Keratinocyte (primary cell): ENCODE data around the gene TOX2. TPM values are rescaled to one million over a fixed set of nuclear protein-coding genes. Genes with fewer than 3 reads are reported as not detected.

Experiments
- DNase-seq: peaks from one replicate; pipeline ENCODE4 v3.0.0-alpha.2; 2011; ENCODE audit warnings: low read depth, missing footprints, low spot score
- FAIRE-seq: peaks from 2 replicates; lab custom pipeline; 2011; peaks lifted over from hg19 to GRCh38; lab: Jason Lieb, UNC
- H2AFZ ChIP-seq: 2 replicates; pipeline ENCODE4 v1.6.0; 2012; ENCODE audit warnings: low read length, control low read depth, inconsistent platforms; ENCODE audit not compliant: control insufficient read depth
- H3K27ac ChIP-seq: 2 replicates; pipeline ENCODE4 v1.5.1; 2011; ENCODE audit warnings: low read length; ENCODE audit not compliant: control insufficient read depth, insufficient read depth
- H3K27me3 ChIP-seq: 3 replicates; pipeline ENCODE4 v1.6.0; 2011; ENCODE audit warnings: low read length; ENCODE audit not compliant: control insufficient read depth, insufficient read depth; ENCODE audit errors: extremely low read depth
- H3K36me3 ChIP-seq, 2 experiments: 2 replicates in 1 of 2; 3 replicates in 1 of 2; pipeline ENCODE4 v1.5.1; 2011; ENCODE audit warnings: low read length in 2 of 2, mild to moderate bottlenecking in 1 of 2; ENCODE audit not compliant: control insufficient read depth in 2 of 2, insufficient read depth in 2 of 2; ENCODE audit errors: extremely low read depth in 1 of 2
- H3K4me1 ChIP-seq: 3 replicates; pipeline ENCODE4 v1.5.1; 2011; ENCODE audit warnings: low read length; ENCODE audit not compliant: control insufficient read depth, insufficient read depth; ENCODE audit errors: extremely low read depth
- H3K4me2 ChIP-seq: 3 replicates; pipeline ENCODE4 v1.6.0; 2011; ENCODE audit warnings: low read depth, low read length; ENCODE audit not compliant: control insufficient read depth, insufficient read depth; ENCODE audit errors: extremely low read depth
- H3K4me3 ChIP-seq, 3 experiments: fragments of 200-600 bp in 1 of 3; sonication (generic) in 1 of 3; 2 replicates in 2 of 3; 3 replicates in 1 of 3; pipeline ENCODE4 v1.5.1; 2011 to 2016; ENCODE audit warnings: low read length in 3 of 3, mild to moderate bottlenecking in 3 of 3, control low read depth in 2 of 3, inconsistent platforms in 1 of 3, low read depth in 1 of 3, mixed read lengths in 1 of 3, mixed run types in 1 of 3, moderate library complexity in 1 of 3; ENCODE audit not compliant: control insufficient read depth in 2 of 3, insufficient read depth in 2 of 3; ENCODE audit errors: extremely low read depth in 1 of 3
- H3K79me2 ChIP-seq: 2 replicates; pipeline ENCODE4 v1.6.0; 2012; ENCODE audit warnings: low read length; ENCODE audit not compliant: control insufficient read depth, insufficient read depth
- H3K9ac ChIP-seq: 3 replicates; pipeline ENCODE4 v1.6.0; 2011; ENCODE audit warnings: low read length; ENCODE audit not compliant: control insufficient read depth, insufficient read depth; ENCODE audit errors: extremely low read depth
- H3K9me1 ChIP-seq: 3 replicates; pipeline ENCODE4 v1.6.0; 2011; ENCODE audit warnings: low read length; ENCODE audit not compliant: control insufficient read depth, insufficient read depth; ENCODE audit errors: extremely low read depth
- H3K9me3 ChIP-seq: 2 replicates; pipeline ENCODE4 v1.5.1; 2012; ENCODE audit warnings: low read depth, low read length; ENCODE audit not compliant: control insufficient read depth
- H4K20me1 ChIP-seq: 3 replicates; pipeline ENCODE4 v1.6.0; 2011; ENCODE audit warnings: low read length; ENCODE audit not compliant: control insufficient read depth, insufficient read depth; ENCODE audit errors: extremely low read depth
- CTCF ChIP-seq, 3 experiments: IDR thresholded peaks in 1 of 3; conservative IDR thresholded peaks in 1 of 3; optimal IDR thresholded peaks in 1 of 3; 2 replicates in 2 of 3; 3 replicates in 1 of 3; pipeline versions ENCODE3 to v1.5.1; 2011; ENCODE audit warnings: low read length in 3 of 3, mild to moderate bottlenecking in 3 of 3, moderate library complexity in 2 of 3, control low read depth in 1 of 3, inconsistent platforms in 1 of 3; ENCODE audit not compliant: insufficient read depth in 2 of 3; ENCODE audit errors: extremely low read depth in 1 of 3
- EZH2 ChIP-seq: IDR thresholded peaks from one replicate; pipeline ENCODE4 v1.6.1; 2012; ENCODE audit warnings: inconsistent platforms, mild to moderate bottlenecking, low read length, moderate library complexity
- dilution Hi-C: fragments of 300-500 bp; cut with MboI; formaldehyde crosslinking; loops from one replicate; pipeline ENCODE4 v1.7.0; 2020; ENCODE audit warnings: low sequenced_read_pairs; ENCODE audit not compliant: extremely low pct_ligation_motif_present
- polyA plus RNA-seq, 5 experiments: library from polyadenylated mRNA; depleted of rRNA in 3 of 5; stranded (reverse) in 3 of 5; stranded (forward) in 1 of 5; unstranded in 1 of 5; fragments of >200 nt; gene quantifications; 1 replicate in 1 of 5; 2 replicates in 3 of 5; 3 replicates in 1 of 5; pipeline versions ENCODE4 v1.2.1 to v1.2.3, GENCODE V29; 2011 to 2012; ENCODE audit warnings: missing spikeins in 2 of 5, low read depth in 1 of 5, low replicate concordance in 1 of 5

Gene TOX2
- polyA plus RNA-seq, 1 donor (not counting 4 experiments of a cell fraction or from before 2014, with no cell fraction given) = 0.20 TPM

DNA sequence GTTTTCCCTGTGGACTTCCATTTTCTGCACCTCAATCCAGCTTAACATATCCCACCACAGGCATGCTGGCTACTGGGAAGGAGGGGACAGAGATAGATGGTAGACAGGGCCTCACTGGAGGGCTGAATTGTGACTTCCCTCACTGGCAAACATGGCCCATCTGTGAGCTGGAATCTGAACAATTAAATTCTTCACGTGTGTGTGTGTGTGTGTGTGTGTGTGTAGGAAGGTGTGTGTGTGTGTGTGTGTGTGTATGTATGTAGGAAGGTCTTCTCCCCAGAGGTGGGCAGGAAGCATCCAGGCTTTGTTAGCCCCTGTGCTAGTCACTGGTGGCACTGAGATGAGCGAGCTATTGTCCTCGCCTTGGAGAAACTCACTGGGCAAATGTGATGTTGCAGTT, 5.4 kb upstream of the TOX2 start:
- no peak for FAIRE-seq
- Histone ChIP-seq H3K9me1 (no peaks in the 10 kb centered on the region), H4K20me1 (no peaks in the 10 kb centered on the region), H3K4me3 (no peak overlapping the region), H3K79me2 (no peaks in the 10 kb centered on the region), H3K9me3 (peaks cover 1% of the 10 kb centered on the region), H3K27me3 (peaks cover 8% of the 10 kb centered on the region), H3K27ac (no peak overlapping the region), H3K36me3 (no peaks in the 10 kb centered on the region), H3K4me2 (no peak overlapping the region), H3K9ac (no peak overlapping the region), H3K4me1 (peaks cover 6% of the 10 kb centered on the region), H2AFZ (no peak overlapping the region)
- no peak for DNase-seq
- dilution Hi-C loops = no loop called here
- TF ChIP-seq EZH2 = no peak
- no peak for TF ChIP-seq CTCF (optimal IDR thresholded peaks at IDR 0.05 in 1 of 3, IDR thresholded peaks at IDR 0.05 in 1 of 3, conservative IDR thresholded peaks at IDR 0.05 in 1 of 3; ENCODE audit: extremely low read depth in 1 of 3, insufficient read depth in 2 of 3, low read length in 3 of 3)

GRCh38 chr20:43909720-43910119, 4.9 kb upstream of the TOX2 start:
- Histone ChIP-seq H3K36me3 (no peaks in the 10 kb centered on the region), H3K4me3 (no peak overlapping the region), H3K9me3 (peaks cover 1% of the 10 kb centered on the region), H3K79me2 (no peaks in the 10 kb centered on the region), H3K4me1 (peaks cover 6% of the 10 kb centered on the region), H2AFZ (no peak overlapping the region), H3K4me2 (no peak overlapping the region), H3K27me3 (peaks cover 10% of the 10 kb centered on the region), H3K27ac (no peak overlapping the region), H3K9ac (no peak overlapping the region), H3K9me1 (no peaks in the 10 kb centered on the region), H4K20me1 (no peaks in the 10 kb centered on the region)
- FAIRE-seq (no peak), DNase-seq (no peak)
- TF ChIP-seq CTCF (optimal IDR thresholded peaks at IDR 0.05 in 1 of 3, IDR thresholded peaks at IDR 0.05 in 1 of 3, conservative IDR thresholded peaks at IDR 0.05 in 1 of 3; ENCODE audit: extremely low read depth in 1 of 3, insufficient read depth in 2 of 3, low read length in 3 of 3) (no peak), EZH2 (no peak)
- dilution Hi-C loops = no loop called here
